Esophagus (tissue), 2 donors: ENCODE results near the gene PRKCH. TPM values are rescaled to one million over a fixed set of nuclear protein-coding genes. Genes with fewer than 3 reads are reported as not detected.

Experiments
- H3K27ac ChIP-seq, 2 donors: one replicate each; pipeline ENCODE4 v1.5.1; 2013; ENCODE audit warnings: low read depth in 2 of 2, mild to moderate bottlenecking in 2 of 2, inconsistent platforms in 1 of 2, low read length in 1 of 2, moderate library complexity in 1 of 2
- H3K27me3 ChIP-seq, 2 donors: one replicate each; pipeline ENCODE4 v1.6.1; 2013; ENCODE audit warnings: low read length in 2 of 2, control low read depth in 1 of 2, mild to moderate bottlenecking in 1 of 2; ENCODE audit not compliant: insufficient read depth in 2 of 2, control insufficient read depth in 1 of 2
- H3K36me3 ChIP-seq, 2 donors: one replicate each; pipeline ENCODE4 v1.6.1; 2013; ENCODE audit warnings: low read length in 1 of 2; ENCODE audit not compliant: control insufficient read depth in 2 of 2, insufficient read depth in 2 of 2
- H3K4me1 ChIP-seq, 2 donors: one replicate each; pipeline ENCODE4 v1.6.1; 2013; ENCODE audit warnings: low read length in 1 of 2; ENCODE audit not compliant: control insufficient read depth in 2 of 2, insufficient read depth in 2 of 2
- H3K4me3 ChIP-seq, 2 donors: one replicate each; pipeline ENCODE4 v1.5.1; 2013; ENCODE audit warnings: low read length in 2 of 2, mild to moderate bottlenecking in 2 of 2, low read depth in 1 of 2, moderate library complexity in 1 of 2
- H3K9me3 ChIP-seq, 2 donors: one replicate each; pipeline ENCODE4 v1.6.1; 2013; ENCODE audit warnings: mild to moderate bottlenecking in 2 of 2, low read depth in 1 of 2, low read length in 1 of 2, moderate library complexity in 1 of 2; ENCODE audit not compliant: control insufficient read depth in 2 of 2, insufficient read depth in 1 of 2
- WGBS, 2 donors: extraction: QIAGEN DNeasy Blood & Tissue Kit; methylation state at CpG; one replicate each; pipeline ENCODE4 v1.1.7; 2013; 5-methylcytosine and 5-hydroxymethylcytosine counted together
- polyA plus RNA-seq, 2 donors: library from polyadenylated mRNA; stranded (reverse); fragments of 200-250 nt; gene quantifications; one replicate each; pipeline ENCODE4 v1.2.3, GENCODE V29; 2013
- donor health status: healthy with polysubstance abuse.
- donor health status: Bipolar disorder and iron deficiency.

Gene PRKCH
- polyA plus RNA-seq, 2 donors: 17.3 to 17.6 TPM

DNA sequence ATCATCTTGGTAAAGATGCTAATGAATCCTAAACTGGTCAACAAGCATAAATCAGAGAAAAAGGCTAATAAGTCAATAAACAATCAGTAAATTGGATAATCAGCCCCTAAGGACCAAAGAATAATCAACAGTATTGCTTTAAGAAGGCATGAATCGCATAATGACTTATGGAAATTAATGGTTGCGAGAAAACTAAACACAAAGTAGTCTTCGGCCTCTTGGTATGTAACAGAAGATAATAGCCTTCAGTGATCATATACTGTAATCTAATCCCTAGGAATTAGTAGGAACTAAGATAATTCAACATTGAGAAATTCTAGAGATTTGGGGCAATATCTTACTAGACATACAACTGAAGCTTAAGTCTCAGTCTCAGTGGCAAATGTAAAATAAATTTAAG, 122.1 kb downstream of the PRKCH start:
- H3K27ac ChIP-seq: no peak overlapping the region
- H3K4me3 ChIP-seq: no peak overlapping the region
- no peaks in the 10 kb centered on the region for H3K36me3 ChIP-seq
- no peaks in the 10 kb centered on the region for H3K27me3 ChIP-seq
- no peaks in the 10 kb centered on the region for H3K9me3 ChIP-seq
- H3K4me1 ChIP-seq: peaks cover 0 to 4% of the 10 kb centered on the region in 2 donors
- 82 to 87% methylated on average over 3 of the region's 3 CpGs for WGBS, 2 donors

DNA sequence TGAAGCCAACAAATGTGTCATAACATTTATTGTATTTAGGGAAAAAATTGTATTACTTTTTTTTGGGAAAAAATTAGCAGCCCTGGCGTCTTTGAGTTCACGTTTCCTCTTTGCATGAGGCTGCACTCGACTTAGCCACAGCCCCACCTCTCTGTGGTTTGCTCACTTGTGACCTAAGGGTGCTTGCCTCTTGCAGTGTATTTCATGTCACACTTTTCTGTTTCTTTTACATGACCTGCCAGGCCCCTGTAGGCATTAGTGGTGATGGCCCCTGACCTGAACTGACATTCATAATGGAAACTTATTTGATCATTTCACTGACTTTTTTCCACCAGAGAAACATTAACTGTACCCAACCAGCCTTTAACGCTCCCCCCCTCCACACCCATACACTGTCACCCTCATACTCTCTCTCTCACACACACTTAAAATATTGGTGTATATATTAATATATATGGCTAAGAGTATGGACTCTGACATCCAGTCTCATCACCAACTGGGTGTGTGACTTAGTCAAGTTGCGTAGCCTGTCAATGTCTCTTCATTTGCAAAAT, 122.9 kb downstream of the PRKCH start:
- H3K27me3 ChIP-seq: no peaks in the 10 kb centered on the region
- peaks cover 0 to 3% of the 10 kb centered on the region in 2 donors for H3K4me1 ChIP-seq
- H3K27ac ChIP-seq: no peak overlapping the region
- H3K4me3 ChIP-seq: no peak overlapping the region
- H3K9me3 ChIP-seq: no peaks in the 10 kb centered on the region
- no peaks in the 10 kb centered on the region for H3K36me3 ChIP-seq
- whole genome bisulfite sequencing, 2 donors: 73 to 79% methylated on average over 5 of the region's 5 CpGs

DNA sequence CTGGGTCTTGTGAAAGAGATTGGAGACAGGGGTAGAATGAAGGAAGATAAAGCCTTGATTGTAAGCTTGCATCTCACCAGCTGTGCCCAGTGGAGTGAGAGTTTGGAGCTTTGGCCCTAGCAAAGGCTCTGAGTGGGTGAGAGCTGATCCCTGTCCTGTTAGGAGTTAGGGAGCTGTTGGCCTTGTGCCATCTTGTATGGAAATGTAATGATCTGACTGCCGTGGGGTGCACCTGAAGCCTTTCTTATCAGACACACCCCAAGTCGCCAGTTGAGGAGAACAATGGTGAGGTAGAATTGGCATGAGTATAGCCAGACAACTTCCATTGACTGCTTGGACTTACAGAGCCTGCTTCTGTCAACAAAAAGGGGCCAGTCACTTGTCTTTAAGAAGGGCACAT, 130.1 kb downstream of the PRKCH start:
- H3K4me1 ChIP-seq: peaks cover 0 to 2% of the 10 kb centered on the region in 2 donors
- H3K27me3 ChIP-seq: no peaks in the 10 kb centered on the region
- no peak overlapping the region for H3K4me3 ChIP-seq
- no peak overlapping the region for H3K27ac ChIP-seq
- WGBS, 2 donors: 60 to 61% methylated on average over 2 of the region's 2 CpGs
- H3K9me3 ChIP-seq: no peaks in the 10 kb centered on the region
- peaks cover 3% of the 10 kb centered on the region in 2 donors for H3K36me3 ChIP-seq

DNA sequence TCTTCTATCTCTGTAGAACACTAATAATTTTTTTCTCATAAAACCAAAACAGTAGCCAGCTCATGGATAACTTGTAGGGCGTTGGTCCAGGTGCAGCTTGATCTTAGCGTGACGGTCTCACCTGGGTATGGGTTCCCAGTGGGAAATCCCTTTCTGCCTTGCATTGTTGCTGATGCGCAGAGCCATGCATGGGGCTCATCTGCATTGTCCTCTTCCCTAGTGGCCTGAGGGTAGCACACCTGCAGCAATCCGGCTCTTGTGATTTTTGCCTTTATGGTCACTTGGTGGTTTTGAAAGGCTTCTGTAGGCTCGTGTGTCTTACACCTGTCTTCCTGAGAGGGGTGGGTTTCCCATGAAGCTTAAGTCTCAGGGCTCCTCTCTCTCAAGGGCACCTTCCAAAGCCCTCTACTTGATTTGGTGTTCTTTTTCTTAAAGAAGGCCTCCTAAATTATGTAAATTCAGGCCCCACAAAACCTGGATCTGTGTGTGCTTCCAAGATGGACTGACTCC, 130.6 kb downstream of the PRKCH start:
- Histone ChIP-seq H3K27me3 (no peaks in the 10 kb centered on the region), H3K27ac (peak overlapping the region in 1 of 2 donors; percentile 36), H3K4me3 (no peak overlapping the region), H3K9me3 (no peaks in the 10 kb centered on the region), H3K4me1 (peaks cover 0 to 2% of the 10 kb centered on the region in 2 donors), H3K36me3 (peaks cover 3 to 4% of the 10 kb centered on the region in 2 donors)
- 85 to 88% methylated on average over 6 of the region's 6 CpGs for WGBS, 2 donors

DNA sequence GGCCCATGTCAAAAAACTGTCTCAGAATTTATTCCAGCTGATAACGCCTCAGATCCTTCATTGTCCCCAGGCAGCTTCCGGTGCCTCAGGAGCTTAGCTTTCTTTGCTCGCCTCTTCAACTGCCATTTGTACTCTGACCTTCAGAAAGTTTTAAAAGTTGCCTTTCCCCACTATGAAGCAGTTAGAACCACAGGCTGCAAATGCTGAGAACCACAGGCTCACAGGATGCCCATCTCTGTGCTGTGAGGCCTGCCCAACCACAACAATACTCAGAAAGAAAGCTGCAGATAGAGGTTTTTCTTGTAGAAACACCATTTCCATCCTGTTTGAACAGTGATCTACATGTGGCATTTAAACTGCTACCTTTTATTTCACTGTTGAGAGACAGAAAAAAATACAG, 131.1 kb downstream of the PRKCH start:
- WGBS, 2 donors: 85 to 86% methylated on average over 3 of the region's 3 CpGs
- Histone ChIP-seq H3K9me3 (no peaks in the 10 kb centered on the region), H3K36me3 (peaks cover 3 to 9% of the 10 kb centered on the region in 2 donors), H3K27me3 (no peaks in the 10 kb centered on the region), H3K4me1 (peaks cover 0 to 2% of the 10 kb centered on the region in 2 donors), H3K27ac (no peak overlapping the region), H3K4me3 (no peak overlapping the region)

DNA sequence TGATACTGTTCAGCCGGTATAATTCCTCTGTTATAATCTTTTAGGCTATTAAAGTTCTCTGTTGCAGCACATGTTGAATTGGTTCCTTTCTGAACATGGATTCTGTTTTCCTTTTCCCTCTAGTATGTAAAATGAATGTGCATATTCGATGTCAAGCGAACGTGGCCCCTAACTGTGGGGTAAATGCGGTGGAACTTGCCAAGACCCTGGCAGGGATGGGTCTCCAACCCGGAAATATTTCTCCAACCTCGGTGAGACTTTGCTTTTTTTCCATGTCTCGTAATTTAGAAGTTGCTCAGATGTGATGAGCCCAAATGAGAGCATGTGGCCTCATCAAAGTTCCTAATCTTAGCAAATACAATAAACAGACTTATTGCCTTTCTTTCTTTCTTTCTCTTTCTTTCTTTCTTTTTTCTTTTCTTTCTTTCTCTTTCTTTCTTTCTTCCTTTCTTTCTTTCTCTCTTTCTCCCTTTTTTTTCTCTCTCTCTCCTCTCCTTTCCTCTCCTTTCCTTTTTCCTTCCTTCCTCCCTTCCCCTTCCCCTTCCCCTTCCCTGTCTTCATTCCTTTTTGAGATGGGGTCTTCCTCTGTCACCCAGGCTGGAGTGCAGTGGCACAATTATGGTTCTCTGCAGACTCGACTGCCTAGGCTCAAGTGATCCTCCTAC, 131.9 kb downstream of the PRKCH start:
- H3K27ac ChIP-seq: no peak overlapping the region
- 81 to 83% methylated on average over 9 of the region's 9 CpGs for WGBS, 2 donors
- H3K36me3 ChIP-seq: peaks cover 3 to 12% of the 10 kb centered on the region in 2 donors

DNA sequence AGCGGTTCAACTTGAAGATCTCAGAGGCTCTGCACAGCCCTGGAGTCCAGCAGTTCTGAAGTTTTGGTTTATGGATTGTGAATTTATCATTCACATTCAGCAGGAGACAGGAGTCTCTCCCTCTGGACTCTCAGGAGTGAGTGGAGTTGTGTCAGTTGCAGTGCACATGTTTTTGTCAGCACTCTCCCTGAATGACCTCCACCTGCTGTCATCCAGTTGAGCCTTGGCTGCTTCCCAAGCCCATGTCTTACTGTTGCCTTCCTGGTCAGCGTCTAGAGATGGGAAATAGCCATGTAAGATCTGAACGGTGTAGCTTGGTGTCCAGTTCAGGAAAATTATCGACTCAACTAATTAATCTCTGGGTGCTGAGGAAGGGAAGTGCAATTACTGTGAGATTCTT, 133.2 kb downstream of the PRKCH start:
- peaks cover 7 to 12% of the 10 kb centered on the region in 2 donors for H3K36me3 ChIP-seq
- WGBS, 2 donors: 71 to 79% methylated on average over 4 of the region's 4 CpGs

More for the DNA sequence above, 131.9 kb downstream of the PRKCH start:
- no peaks in the 10 kb centered on the region for H3K9me3 ChIP-seq
- H3K4me1 ChIP-seq: peaks cover 0 to 2% of the 10 kb centered on the region in 2 donors
- H3K4me3 ChIP-seq: no peak overlapping the region
- no peaks in the 10 kb centered on the region for H3K27me3 ChIP-seq

DNA sequence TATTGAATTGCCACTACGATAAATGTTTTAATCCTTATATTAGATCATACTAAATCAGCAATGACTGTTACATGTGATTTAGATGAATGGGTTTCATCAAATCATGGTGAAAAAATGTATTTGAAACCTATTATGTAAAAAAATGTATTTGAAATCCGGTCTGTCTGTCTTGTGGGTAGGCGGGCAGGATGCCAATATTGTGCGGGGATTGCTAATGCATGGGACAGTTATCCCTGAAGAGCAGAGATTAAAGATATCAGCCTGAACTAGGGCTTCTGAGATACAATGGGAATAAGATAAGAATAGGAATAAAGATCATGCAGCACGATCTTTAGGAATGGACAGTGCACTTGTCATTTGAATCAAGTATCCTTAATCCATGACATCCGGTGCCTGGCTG, 134.0 kb downstream of the PRKCH start:
- whole genome bisulfite sequencing, 2 donors: 87 to 90% methylated on average over 6 of the region's 6 CpGs
- peaks cover 0 to 2% of the 10 kb centered on the region in 2 donors for H3K4me1 ChIP-seq

More for the DNA sequence above, 133.2 kb downstream of the PRKCH start:
- H3K4me3 ChIP-seq: no peak overlapping the region
- no peak overlapping the region for H3K27ac ChIP-seq
- H3K9me3 ChIP-seq: no peaks in the 10 kb centered on the region
- H3K4me1 ChIP-seq: peaks cover 0 to 2% of the 10 kb centered on the region in 2 donors
- H3K27me3 ChIP-seq: no peaks in the 10 kb centered on the region

DNA sequence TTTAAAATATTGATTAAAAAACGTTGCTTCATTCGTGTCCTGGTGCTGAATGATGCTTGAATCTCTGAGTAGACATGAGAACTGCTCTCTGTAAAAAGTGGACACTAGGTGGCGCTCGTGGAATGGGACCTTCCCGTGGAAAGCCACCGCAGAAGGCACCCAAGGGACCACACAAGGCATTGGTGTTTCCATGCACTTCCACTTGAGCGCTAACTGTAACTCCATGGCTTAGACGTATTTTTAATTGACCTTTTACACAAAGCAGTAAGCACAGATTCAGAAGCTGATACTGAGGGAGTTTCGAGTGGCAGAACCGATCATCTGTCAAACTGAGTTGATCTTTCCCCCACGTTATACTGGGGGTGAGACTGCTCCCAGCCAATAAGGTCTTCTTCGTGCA, 135.3 kb downstream of the PRKCH start:
- Histone ChIP-seq H3K27me3 (no peaks in the 10 kb centered on the region), H3K27ac (no peak overlapping the region), H3K4me1 (peaks cover 0 to 2% of the 10 kb centered on the region in 2 donors), H3K9me3 (no peaks in the 10 kb centered on the region), H3K4me3 (no peak overlapping the region), H3K36me3 (peaks cover 4 to 12% of the 10 kb centered on the region in 2 donors)
- WGBS, 2 donors: 32 to 36% methylated on average over 12 of the region's 12 CpGs

More for the DNA sequence above, 134.0 kb downstream of the PRKCH start:
- H3K27ac ChIP-seq: no peak overlapping the region
- no peaks in the 10 kb centered on the region for H3K27me3 ChIP-seq
- H3K4me3 ChIP-seq: no peak overlapping the region
- H3K36me3 ChIP-seq: peaks cover 7 to 12% of the 10 kb centered on the region in 2 donors
- no peaks in the 10 kb centered on the region for H3K9me3 ChIP-seq
